B cell (primary cell): ENCODE data around the gene CLCA4. TPM values are rescaled to one million over a fixed set of nuclear protein-coding genes. Genes with fewer than 3 reads are reported as not detected.

Experiments
- ATAC-seq: fragments of 200-7000 bp; cut with Tn5 transposase; one replicate; pipeline ENCODE4 v1.10.0; 2021; ENCODE audit warnings: low read depth, mild to moderate bottlenecking, moderate number of reproducible peaks, moderate library complexity
- CTCF ChIA-PET: fragments of 350-600 bp; sonication (Branson Sonifier 250); formaldehyde crosslinking; loops from one replicate; lab custom pipeline; 2021; ENCODE audit warnings: antibody characterized with exemption, inconsistent platforms; lab: Charles Lee
- POLR2A ChIA-PET: fragments of 350-600 bp; sonication (Branson Sonifier 250); formaldehyde crosslinking; loops from one replicate; lab custom pipeline; 2021; ENCODE audit warnings: antibody characterized with exemption; lab: Charles Lee
- DNase-seq: peaks from one replicate; pipeline ENCODE4 v3.0.0; 2013
- H2AFZ ChIP-seq: 2 replicates; pipeline ENCODE4 v1.6.1; 2012; ENCODE audit warnings: mild to moderate bottlenecking, low read depth, low read length; ENCODE audit not compliant: insufficient read depth, poor library complexity, severe bottlenecking
- H3K27ac ChIP-seq, 2 donors: 1 replicate in 1 of 2; 2 replicates in 1 of 2; pipeline ENCODE4 v1.5.1; 2012 to 2013; ENCODE audit warnings: low read length in 2 of 2, mild to moderate bottlenecking in 2 of 2, moderate library complexity in 1 of 2
- H3K27me3 ChIP-seq, 4 experiments: fragments of 200-600 bp in 1 of 4; sonication (generic) in 1 of 4; replicated peaks in 1 of 4; 1 replicate in 2 of 4; 2 replicates in 2 of 4; pipeline versions ENCODE4 v1.6.1 to v1.7.0; 2013 to 2016; ENCODE audit warnings: low read length in 3 of 4, mild to moderate bottlenecking in 2 of 4, mixed read lengths in 1 of 4, moderate library complexity in 1 of 4; ENCODE audit not compliant: insufficient read depth in 4 of 4, control insufficient read depth in 3 of 4; ENCODE audit errors: control extremely low read depth in 1 of 4
- H3K36me3 ChIP-seq, 2 experiments: replicated peaks in 1 of 2; 1 replicate in 1 of 2; 2 replicates in 1 of 2; pipeline versions ENCODE4 v1.6.1 to v1.7.1; 2013; ENCODE audit warnings: low read length in 1 of 2; ENCODE audit not compliant: insufficient read depth in 2 of 2, control insufficient read depth in 1 of 2; ENCODE audit errors: control extremely low read depth in 1 of 2, extremely low read depth in 1 of 2
- H3K4me1 ChIP-seq, 2 donors: fragments of 200-600 bp in 1 of 2; sonication (generic) in 1 of 2; 1 replicate in 1 of 2; 2 replicates in 1 of 2; pipeline versions ENCODE4 v1.5.1 to v1.6.1; 2013 to 2017; ENCODE audit warnings: low read length in 2 of 2; ENCODE audit not compliant: control insufficient read depth in 2 of 2, insufficient read depth in 2 of 2
- H3K4me2 ChIP-seq: replicated peaks from 2 replicates; pipeline ENCODE3; 2012; ENCODE audit warnings: mild to moderate bottlenecking, low read depth, low read length; ENCODE audit not compliant: poor library complexity, severe bottlenecking
- H3K4me3 ChIP-seq, 5 experiments: fragments of 200-600 bp in 1 of 5; sonication (generic) in 1 of 5; 1 replicate in 3 of 5; 2 replicates in 2 of 5; pipeline versions ENCODE4 v1.5.1 to v1.7.0; 2011 to 2016; ENCODE audit warnings: low read length in 4 of 5, mild to moderate bottlenecking in 4 of 5, low read depth in 2 of 5, control low read depth in 1 of 5, moderate library complexity in 1 of 5; ENCODE audit not compliant: insufficient read depth in 1 of 5; ENCODE audit errors: control extremely low read depth in 1 of 5, extremely low read depth in 1 of 5
- H3K79me2 ChIP-seq: fragments of 200-600 bp; sonication (generic); one replicate; pipeline ENCODE4 v1.6.0; 2016; ENCODE audit warnings: low read length; ENCODE audit not compliant: control insufficient read depth, insufficient read depth
- H3K9ac ChIP-seq: fragments of 200-600 bp; sonication (generic); 2 replicates; pipeline ENCODE4 v1.6.1; 2017; ENCODE audit warnings: mild to moderate bottlenecking, low read length, moderate library complexity
- H3K9me3 ChIP-seq, 3 donors: one replicate each; pipeline versions ENCODE4 v1.6.1 to v1.7.1; 2013; ENCODE audit warnings: low read length in 2 of 3; ENCODE audit not compliant: control insufficient read depth in 2 of 3, insufficient read depth in 1 of 3; ENCODE audit errors: control extremely low read depth in 1 of 3
- H4K20me1 ChIP-seq: 2 replicates; pipeline ENCODE4 v1.6.0; 2012; ENCODE audit warnings: mild to moderate bottlenecking, low read length; ENCODE audit not compliant: insufficient read depth, control insufficient read depth, poor library complexity, severe bottlenecking
- H3K27ac Mint-ChIP-seq: one replicate; pipeline ENCODE4 v1.8.0; 2021; ENCODE audit warnings: mixed read lengths
- H3K27me3 Mint-ChIP-seq: one replicate; pipeline ENCODE4 v1.8.0; 2021; ENCODE audit warnings: mixed read lengths
- H3K4me1 Mint-ChIP-seq: one replicate; pipeline ENCODE4 v1.8.0; 2021; ENCODE audit warnings: mixed read lengths
- H3K4me3 Mint-ChIP-seq: one replicate; pipeline ENCODE4 v1.8.0; 2021; ENCODE audit warnings: mixed read lengths
- H3K9me3 Mint-ChIP-seq: one replicate; pipeline ENCODE4 v1.8.0; 2022; ENCODE audit warnings: mixed read lengths; ENCODE audit not compliant: insufficient read depth
- EZH2 ChIP-seq: IDR thresholded peaks from 2 replicates; pipeline ENCODE4 v1.6.1; 2012; ENCODE audit warnings: borderline replicate concordance, low read depth, mild to moderate bottlenecking, moderate library complexity, low read length; ENCODE audit not compliant: insufficient read depth, poor library complexity, severe bottlenecking
- intact Hi-C: fragments of 100-400 bp; cut with micrococcal nuclease; formaldehyde crosslinking; loops from one replicate; pipeline ENCODE4 v1.10.0; 2022
- polyA plus RNA-seq: library from polyadenylated mRNA; depleted of rRNA; stranded (reverse); fragments of >200 nt; gene quantifications from 2 replicates; pipeline ENCODE4 v1.2.3, GENCODE V29; 2012
- total RNA-seq, 2 donors: library from RNA; stranded (reverse); fragments of 120-200 nt in 1 of 2; gene quantifications; 1 replicate in 1 of 2; 2 replicates in 1 of 2; pipeline versions ENCODE4 v1.2.3 to v1.2.4, GENCODE V29; 2013 to 2022
- TF ChIP-seq, protein P1 (sequence below): fragments of 200-600 bp; IDR thresholded peaks from one replicate; pipeline ENCODE4 v1.8.0; 2022; ENCODE audit warnings: antibody characterized with exemption, mild to moderate bottlenecking

Gene CLCA4
- total and polyA plus RNA-seq, 2 donors (not counting 1 experiment from before 2014, with no cell fraction given): not detected

DNA sequence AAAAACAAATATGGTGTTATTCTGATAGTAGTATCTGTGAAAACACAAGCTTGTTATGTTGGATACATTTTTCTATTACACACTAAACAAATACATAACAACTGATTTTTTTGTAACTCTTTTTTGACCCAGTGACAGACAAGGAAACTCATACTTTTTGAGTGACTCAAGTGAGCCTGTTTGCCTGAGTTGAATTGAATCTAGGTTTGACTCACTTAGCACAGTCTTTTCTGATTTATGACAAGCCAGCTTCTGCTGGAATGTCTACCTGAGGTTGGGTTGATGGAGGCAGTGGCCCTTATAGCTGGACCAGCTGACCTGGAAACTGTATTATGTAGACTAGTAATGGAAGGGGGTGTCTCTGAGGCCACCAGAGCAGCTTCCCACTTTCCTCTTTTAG is 4.2 kb upstream of the CLCA4 start:
- Histone ChIP-seq H3K79me2 (no peaks in the 10 kb centered on the region), H3K9ac (no peak overlapping the region), H3K27me3 (peaks cover 0 to 7% (median 5%) of the 10 kb centered on the region in 4 experiments), H2AFZ (no peak overlapping the region), H3K4me2 (no peak overlapping the region), H3K4me1 (no peaks in the 10 kb centered on the region), H3K27ac (no peak overlapping the region), H3K36me3 (no peaks in the 10 kb centered on the region), H3K4me3 (no peak overlapping the region), H4K20me1 (no peaks in the 10 kb centered on the region), H3K9me3 (peaks cover 0 to 3% (median 0%) of the 10 kb centered on the region in 3 donors)
- intact Hi-C loops: no loop called here
- ATAC-seq (no peak), DNase-seq (no peak)
- H3K4me1 Mint-ChIP-seq: no peaks in the 10 kb centered on the region
- POLR2A ChIA-PET: no interaction called here
- H3K27ac Mint-ChIP-seq: no peak overlapping the region
- peaks cover 2% of the 10 kb centered on the region for H3K9me3 Mint-ChIP-seq
- peaks cover 11% of the 10 kb centered on the region for H3K27me3 Mint-ChIP-seq
- no peak overlapping the region for H3K4me3 Mint-ChIP-seq
- TF ChIP-seq EZH2: no peak
- TF ChIP-seq, protein P1, sequence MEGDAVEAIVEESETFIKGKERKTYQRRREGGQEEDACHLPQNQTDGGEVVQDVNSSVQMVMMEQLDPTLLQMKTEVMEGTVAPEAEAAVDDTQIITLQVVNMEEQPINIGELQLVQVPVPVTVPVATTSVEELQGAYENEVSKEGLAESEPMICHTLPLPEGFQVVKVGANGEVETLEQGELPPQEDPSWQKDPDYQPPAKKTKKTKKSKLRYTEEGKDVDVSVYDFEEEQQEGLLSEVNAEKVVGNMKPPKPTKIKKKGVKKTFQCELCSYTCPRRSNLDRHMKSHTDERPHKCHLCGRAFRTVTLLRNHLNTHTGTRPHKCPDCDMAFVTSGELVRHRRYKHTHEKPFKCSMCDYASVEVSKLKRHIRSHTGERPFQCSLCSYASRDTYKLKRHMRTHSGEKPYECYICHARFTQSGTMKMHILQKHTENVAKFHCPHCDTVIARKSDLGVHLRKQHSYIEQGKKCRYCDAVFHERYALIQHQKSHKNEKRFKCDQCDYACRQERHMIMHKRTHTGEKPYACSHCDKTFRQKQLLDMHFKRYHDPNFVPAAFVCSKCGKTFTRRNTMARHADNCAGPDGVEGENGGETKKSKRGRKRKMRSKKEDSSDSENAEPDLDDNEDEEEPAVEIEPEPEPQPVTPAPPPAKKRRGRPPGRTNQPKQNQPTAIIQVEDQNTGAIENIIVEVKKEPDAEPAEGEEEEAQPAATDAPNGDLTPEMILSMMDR: no peak
- CTCF ChIA-PET: interaction anchor here (1.0 kb wide), 1 partner anchor 42 kb away, joined by 3 read pairs; no protein-coding TSS in a partner anchor

DNA sequence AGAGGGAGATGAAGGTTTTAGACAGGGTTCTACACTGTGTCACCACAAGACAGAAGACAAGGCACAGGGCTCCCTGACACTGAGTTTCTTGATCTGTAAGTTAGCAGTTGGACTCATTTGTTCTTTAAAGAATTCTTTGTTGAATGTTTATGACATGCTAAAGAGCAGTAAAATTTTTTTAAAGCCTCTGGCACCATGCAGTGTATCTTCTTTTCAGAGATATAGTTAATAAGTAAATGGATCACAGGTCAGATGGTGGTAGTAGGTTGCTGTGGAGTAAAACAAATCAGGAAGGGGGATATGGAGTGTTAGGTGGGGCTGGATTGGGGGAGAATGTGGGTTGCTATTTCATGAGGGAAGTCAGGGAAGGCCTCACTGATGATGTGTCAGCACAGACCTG is 2.0 kb downstream of the CLCA4 start:
- ChIA-PET POLR2A (no interaction called here), CTCF (interaction anchor here (0.8 kb wide), 1 partner anchor 49 kb away, joined by 3 read pairs; no protein-coding TSS in a partner anchor)
- DNase-seq (no peak), ATAC-seq (no peak)
- no peak overlapping the region for H3K27ac ChIP-seq
- no peaks in the 10 kb centered on the region for H4K20me1 ChIP-seq
- TF ChIP-seq EZH2: no peak
- TF ChIP-seq, protein P1: no peak
- H3K4me3 Mint-ChIP-seq: no peak overlapping the region
- no peak overlapping the region for H3K27ac Mint-ChIP-seq
- no peaks in the 10 kb centered on the region for H3K4me1 ChIP-seq
- H3K27me3 ChIP-seq: no peaks in the 10 kb centered on the region
- H3K4me3 ChIP-seq: no peak overlapping the region
- no peak overlapping the region for H2AFZ ChIP-seq
- H3K27me3 Mint-ChIP-seq: no peaks in the 10 kb centered on the region
- H3K9me3 ChIP-seq: peaks cover 0 to 16% (median 0%) of the 10 kb centered on the region in 3 donors
- intact Hi-C loops: no loop called here
- H3K4me1 Mint-ChIP-seq: peaks cover 4% of the 10 kb centered on the region
- no peaks in the 10 kb centered on the region for H3K79me2 ChIP-seq
- H3K36me3 ChIP-seq: no peaks in the 10 kb centered on the region
- no peak overlapping the region for H3K9ac ChIP-seq
- peaks cover 2% of the 10 kb centered on the region for H3K9me3 Mint-ChIP-seq
- H3K4me2 ChIP-seq: no peak overlapping the region
